WTC11 (cell line): ENCODE measurements around the gene SLC8A3.

Experiments used
- CTCF ChIP-seq: fragments of 200-600 bp; IDR thresholded peaks from 2 replicates; pipeline ENCODE4 v1.8.0; 2022; ENCODE audit warnings: antibody characterized with exemption
- MYBL2 ChIP-seq: sonication (generic); formaldehyde crosslinking; IDR thresholded peaks from 2 replicates; pipeline ENCODE4 v1.8.1; 2023; ENCODE audit warnings: mild to moderate bottlenecking, moderate library complexity, missing genetic modification reagents
- USF1 ChIP-seq: sonication (generic); formaldehyde crosslinking; IDR thresholded peaks from 2 replicates; pipeline ENCODE4 v1.8.0; 2022; ENCODE audit warnings: mild to moderate bottlenecking, missing genetic modification reagents
- ZMAT4 ChIP-seq: fragments of 250-450 bp; sonication (Bioruptor Pico); IDR thresholded peaks from 2 replicates; pipeline ENCODE4 v1.9.0; 2021; ENCODE audit warnings: mild to moderate bottlenecking
- ZNF121 ChIP-seq: sonication (generic); formaldehyde crosslinking; IDR thresholded peaks from 2 replicates; pipeline ENCODE4 v1.8.0; 2023; ENCODE audit warnings: missing genetic modification reagents
- ZNF263 ChIP-seq: sonication (generic); formaldehyde crosslinking; IDR thresholded peaks from 2 replicates; pipeline ENCODE4 v1.8.1; 2022; ENCODE audit warnings: low read depth, mild to moderate bottlenecking, moderate library complexity, missing genetic modification reagents
- ZNF416 ChIP-seq: fragments of 250-450 bp; sonication (Bioruptor Pico); IDR thresholded peaks from 2 replicates; pipeline ENCODE4 v1.9.0; 2021; ENCODE audit warnings: mild to moderate bottlenecking, inconsistent platforms
- TF ChIP-seq, protein P1 (sequence below): sonication (generic); formaldehyde crosslinking; IDR thresholded peaks from 2 replicates; pipeline ENCODE4 v1.8.1; 2022; ENCODE audit warnings: mild to moderate bottlenecking, moderate library complexity, missing genetic modification reagents
- TF ChIP-seq, protein P2 (sequence below): sonication (generic); formaldehyde crosslinking; IDR thresholded peaks from 2 replicates; pipeline ENCODE4 v1.8.1; 2022; ENCODE audit warnings: missing genetic modification reagents, borderline replicate concordance

- no peak for TF ChIP-seq ZNF263
- TF ChIP-seq, protein P1, sequence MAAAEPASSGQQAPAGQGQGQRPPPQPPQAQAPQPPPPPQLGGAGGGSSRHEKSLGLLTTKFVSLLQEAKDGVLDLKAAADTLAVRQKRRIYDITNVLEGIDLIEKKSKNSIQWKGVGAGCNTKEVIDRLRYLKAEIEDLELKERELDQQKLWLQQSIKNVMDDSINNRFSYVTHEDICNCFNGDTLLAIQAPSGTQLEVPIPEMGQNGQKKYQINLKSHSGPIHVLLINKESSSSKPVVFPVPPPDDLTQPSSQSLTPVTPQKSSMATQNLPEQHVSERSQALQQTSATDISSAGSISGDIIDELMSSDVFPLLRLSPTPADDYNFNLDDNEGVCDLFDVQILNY (CRISPR knock-in tag) = no peak
- no peak for TF ChIP-seq ZMAT4
- TF ChIP-seq CTCF = no peak
- no peak for TF ChIP-seq ZNF416 (CRISPR knock-in tag)
- TF ChIP-seq, protein P2, sequence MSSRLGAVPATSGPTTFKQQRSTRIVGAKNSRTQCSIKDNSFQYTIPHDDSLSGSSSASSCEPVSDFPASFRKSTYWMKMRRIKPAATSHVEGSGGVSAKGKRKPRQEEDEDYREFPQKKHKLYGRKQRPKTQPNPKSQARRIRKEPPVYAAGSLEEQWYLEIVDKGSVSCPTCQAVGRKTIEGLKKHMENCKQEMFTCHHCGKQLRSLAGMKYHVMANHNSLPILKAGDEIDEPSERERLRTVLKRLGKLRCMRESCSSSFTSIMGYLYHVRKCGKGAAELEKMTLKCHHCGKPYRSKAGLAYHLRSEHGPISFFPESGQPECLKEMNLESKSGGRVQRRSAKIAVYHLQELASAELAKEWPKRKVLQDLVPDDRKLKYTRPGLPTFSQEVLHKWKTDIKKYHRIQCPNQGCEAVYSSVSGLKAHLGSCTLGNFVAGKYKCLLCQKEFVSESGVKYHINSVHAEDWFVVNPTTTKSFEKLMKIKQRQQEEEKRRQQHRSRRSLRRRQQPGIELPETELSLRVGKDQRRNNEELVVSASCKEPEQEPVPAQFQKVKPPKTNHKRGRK (CRISPR knock-in tag) = no peak
- TF ChIP-seq USF1 (CRISPR knock-in tag) = no peak
- no peak for TF ChIP-seq MYBL2 (CRISPR knock-in tag)
- TF ChIP-seq ZNF121 = no peak
These were observed 111.7 kb downstream of the SLC8A3 start for GRCh38 chr14:70077005-70077404.
